ENCODE measurements around the gene RILPL1.

DNA sequence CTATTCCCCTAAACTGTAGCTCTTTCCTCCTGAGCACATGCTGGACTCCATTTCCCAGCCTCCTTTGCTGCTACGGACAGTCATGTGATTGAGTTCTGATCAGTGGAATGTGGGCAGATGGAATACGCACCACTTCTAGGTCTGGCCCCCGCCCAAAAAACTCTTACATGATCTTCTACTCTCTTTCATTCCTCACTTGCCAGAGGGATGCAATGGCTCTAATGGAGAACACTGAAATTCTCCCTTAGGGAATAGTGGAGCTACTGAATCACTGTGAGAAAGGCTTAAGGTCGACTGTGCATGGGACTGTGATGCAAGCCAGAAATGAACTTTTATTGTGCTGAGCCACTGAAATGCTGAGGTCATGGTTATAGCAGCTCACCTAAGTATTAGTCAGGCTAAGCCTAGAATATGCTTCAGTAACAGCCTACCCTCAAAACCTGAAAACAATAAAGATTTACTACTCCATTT, 37.9 kb upstream of the RILPL1 start:
- TF ChIP-seq POU2F2 (IDR thresholded peaks at IDR 0.05; ENCODE audit: low read depth, low read length) (no peak), POLR2A (IDR thresholded peaks at IDR 0.05; ENCODE audit: low read depth, low read length) (no peak), TAF1 (IDR thresholded peaks at IDR 0.05; ENCODE audit: low read depth, low read length) (no peak), POLR2AphosphoS5 (IDR thresholded peaks at IDR 0.05; ENCODE audit: low read depth, low read length) (no peak), SPI1 (IDR thresholded peaks at IDR 0.05; ENCODE audit: low read depth, low read length) (no peak)
